Esophagus muscularis mucosa (tissue), 4 donors: ENCODE results near the gene WDR20. TPM values are rescaled to one million over a fixed set of nuclear protein-coding genes. Genes with fewer than 3 reads are reported as not detected.

ENCODE experiments used
- DNase-seq: peaks from one replicate; pipeline ENCODE4 v3.0.0-alpha.2; 2017; ENCODE audit errors: extremely low spot score
- H3K27ac ChIP-seq, 4 donors: fragments of 200-600 bp; sonication (generic); replicated peaks in 1 of 4; 1 replicate in 3 of 4; 2 replicates in 1 of 4; pipeline ENCODE4 v1.5.1; 2016 to 2019; ENCODE audit warnings: mild to moderate bottlenecking in 1 of 4
- H3K27me3 ChIP-seq, 4 donors: fragments of 200-600 bp; sonication (generic); one replicate each; pipeline versions ENCODE4 v1.5.1 to v1.6.0; 2016 to 2019
- H3K36me3 ChIP-seq, 4 donors: fragments of 200-600 bp; sonication (generic); one replicate each; pipeline ENCODE4 v1.5.1; 2016 to 2019
- H3K4me1 ChIP-seq, 4 donors: fragments of 200-600 bp; sonication (generic); one replicate each; pipeline ENCODE4 v1.5.1; 2016 to 2019
- H3K4me3 ChIP-seq, 4 donors: fragments of 200-600 bp; sonication (generic); 1 replicate in 2 of 4; 2 replicates in 2 of 4; pipeline ENCODE4 v1.5.1; 2016 to 2019; ENCODE audit warnings: mild to moderate bottlenecking in 4 of 4, moderate library complexity in 1 of 4
- H3K9me3 ChIP-seq, 4 donors: fragments of 200-600 bp; sonication (generic); 1 replicate in 3 of 4; 2 replicates in 1 of 4; pipeline ENCODE4 v1.5.1; 2016 to 2019
- CTCF ChIP-seq, 3 experiments: fragments of 200-600 bp in 2 of 3; fragments of 450-650 bp in 1 of 3; sonication (generic) in 2 of 3; IDR thresholded peaks; one replicate each; pipeline ENCODE4 v1.5.1; 2017 to 2019; ENCODE audit warnings: antibody characterized with exemption in 3 of 3, mild to moderate bottlenecking in 2 of 3, moderate library complexity in 1 of 3
- EP300 ChIP-seq: sonication (generic); formaldehyde crosslinking; IDR thresholded peaks from one replicate; pipeline ENCODE4 v1.6.1; 2017; ENCODE audit warnings: antibody characterized with exemption
- POLR2A ChIP-seq: fragments of 450-650 bp; IDR thresholded peaks from one replicate; pipeline ENCODE4 v1.6.1; 2017; ENCODE audit warnings: antibody characterized with exemption, moderate library complexity, mild to moderate bottlenecking, low read depth
- POLR2AphosphoS5 ChIP-seq, 2 donors: sonication (generic); formaldehyde crosslinking; IDR thresholded peaks; one replicate each; pipeline ENCODE4 v1.6.1; 2017; ENCODE audit warnings: antibody characterized with exemption in 2 of 2
- WGBS: methylation state at CpG from one replicate; pipeline ENCODE4 v1.1.5; 2018; 5-methylcytosine and 5-hydroxymethylcytosine counted together
- intact Hi-C: fragments of 100-400 bp; cut with DNase I; formaldehyde crosslinking; loops from one replicate; pipeline ENCODE4 v1.15.1; 2023
- total RNA-seq, 4 donors: library from RNA; depleted of rRNA; stranded (reverse); fragments of >200 nt; gene quantifications; one replicate each; pipeline versions ENCODE4 v1.1.0 to v1.2.1, GENCODE V29; 2016

The WDR20 gene
- total RNA-seq, 4 donors from 2014 or later = 16.6 to 26.6 (median 22.3) TPM

DNA sequence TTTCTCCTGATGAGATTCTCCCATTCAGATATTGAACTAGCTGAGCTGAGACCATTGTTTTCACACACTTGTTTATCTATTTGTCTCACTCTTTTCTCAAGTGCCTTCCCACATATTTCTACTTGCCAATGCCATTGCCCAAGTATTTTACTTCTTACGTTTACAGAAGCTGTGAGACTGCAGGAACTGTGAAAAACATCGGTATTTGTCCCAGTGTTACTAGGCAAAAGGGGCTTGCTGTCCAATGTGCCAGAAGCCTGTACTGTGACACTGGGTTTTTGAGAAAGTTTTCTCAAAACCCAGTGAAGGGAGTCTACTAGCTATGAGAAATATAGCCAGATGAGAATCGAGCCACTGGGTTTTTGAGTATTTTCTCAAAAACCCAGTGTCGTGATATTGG lies 37.5 kb downstream of the WDR20 start:
- Histone ChIP-seq H3K27ac (no peak overlapping the region), H3K4me1 (peaks cover 11 to 26% (median 21%) of the 10 kb centered on the region in 4 donors), H3K27me3 (no peaks in the 10 kb centered on the region), H3K4me3 (no peak overlapping the region), H3K36me3 (peaks cover 0 to 3% (median 0%) of the 10 kb centered on the region in 4 donors), H3K9me3 (no peaks in the 10 kb centered on the region)
- intact Hi-C loops = no loop called here
- 92% methylated on average over 4 of the region's 4 CpGs for WGBS
- no peak for DNase-seq
- TF ChIP-seq CTCF (IDR thresholded peaks at IDR 0.05) = no peak
- no peak for TF ChIP-seq POLR2AphosphoS5 (IDR thresholded peaks at IDR 0.05)
- TF ChIP-seq POLR2A = no peak
- TF ChIP-seq EP300 = no peak

- Histone ChIP-seq H3K36me3 (no peaks in the 10 kb centered on the region), H3K9me3 (no peaks in the 10 kb centered on the region), H3K27me3 (no peaks in the 10 kb centered on the region), H3K4me1 (peaks cover 22 to 41% (median 36%) of the 10 kb centered on the region in 4 donors), H3K4me3 (no peak overlapping the region), H3K27ac (no peak overlapping the region)
- 95% methylated on average over 5 of the region's 5 CpGs for WGBS
- intact Hi-C loops = no loop called here
- DNase-seq = no peak
- TF ChIP-seq CTCF (IDR thresholded peaks at IDR 0.05) = no peak
- TF ChIP-seq POLR2AphosphoS5 (IDR thresholded peaks at IDR 0.05) = no peak
Measured at GRCh38 chr14:102178806-102179205, 39.1 kb downstream of the WDR20 start.

- TF ChIP-seq POLR2A (no peak), CTCF (IDR thresholded peaks at IDR 0.05) (no peak), EP300 (no peak)
- no peak overlapping the region for H3K4me3 ChIP-seq
- intact Hi-C loops = no loop called here
- H3K9me3 ChIP-seq = no peaks in the 10 kb centered on the region
- no peak overlapping the region for H3K27ac ChIP-seq
- H3K27me3 ChIP-seq = no peaks in the 10 kb centered on the region
- DNase-seq = no peak
- H3K4me1 ChIP-seq = peaks cover 22 to 50% (median 44%) of the 10 kb centered on the region in 4 donors
- WGBS = 70% methylated on average over 7 of the region's 7 CpGs
- H3K36me3 ChIP-seq = no peaks in the 10 kb centered on the region
Measured at GRCh38 chr14:102180248-102180998, 40.7 kb downstream of the WDR20 start.

GRCh38 chr14:102181187-102181586 lies 41.5 kb downstream of the WDR20 start:
- Histone ChIP-seq H3K9me3 (no peaks in the 10 kb centered on the region), H3K36me3 (no peaks in the 10 kb centered on the region), H3K27ac (no peak overlapping the region), H3K4me3 (no peak overlapping the region), H3K27me3 (no peaks in the 10 kb centered on the region), H3K4me1 (peaks cover 23 to 53% (median 50%) of the 10 kb centered on the region in 4 donors)
- WGBS = 86% methylated on average over 1 of the region's 1 CpG
- TF ChIP-seq POLR2A (no peak), EP300 (no peak), CTCF (IDR thresholded peaks at IDR 0.05) (no peak), POLR2AphosphoS5 (IDR thresholded peaks at IDR 0.05) (no peak)
- no peak for DNase-seq
- intact Hi-C loops = no loop called here

DNA sequence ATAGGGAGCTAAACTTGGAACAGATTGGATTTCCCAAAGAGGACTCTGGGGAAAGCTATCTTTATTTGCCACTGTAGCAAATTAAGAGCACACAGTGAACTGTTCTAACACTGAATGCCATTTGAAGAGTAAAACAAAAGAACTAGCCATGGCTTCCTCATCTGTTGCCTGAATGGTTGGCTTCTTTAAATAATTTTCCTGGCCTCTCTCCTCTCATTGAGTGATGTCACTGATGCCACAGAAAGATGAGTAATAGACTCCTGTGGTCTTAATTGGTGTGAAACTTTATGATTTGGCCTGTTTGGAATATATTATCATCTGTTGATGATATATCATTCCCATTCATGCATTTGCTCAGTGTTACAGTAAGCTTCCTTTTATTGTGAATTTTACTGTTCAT lies 42.5 kb downstream of the WDR20 start:
- no peak for TF ChIP-seq EP300
- no peak for TF ChIP-seq POLR2AphosphoS5 (IDR thresholded peaks at IDR 0.05)
- TF ChIP-seq POLR2A = no peak
- no peak for TF ChIP-seq CTCF (IDR thresholded peaks at IDR 0.05)
- Histone ChIP-seq H3K27me3 (no peaks in the 10 kb centered on the region), H3K4me3 (no peak overlapping the region), H3K27ac (no peak overlapping the region), H3K36me3 (no peaks in the 10 kb centered on the region), H3K4me1 (peaks cover 33 to 63% (median 60%) of the 10 kb centered on the region in 4 donors), H3K9me3 (no peaks in the 10 kb centered on the region)
- intact Hi-C loops = no loop called here
- DNase-seq = no peak
